ENCODE results near the gene CNTN5. TPM values are rescaled to one million over a fixed set of nuclear protein-coding genes. Genes with fewer than 3 reads are reported as not detected.
"Not testable (repeated sequence)": the region's sequence is repeated elsewhere in the genome, so short reads cannot be mapped to it uniquely, and the experiment has no call there.

The CNTN5 gene
- total and polyA plus RNA-seq, 10 of the 15 experiments (the other 5 are each of a cell fraction or from before 2014, with no cell fraction given) = 0.01 TPM; not detected in 9

DNA sequence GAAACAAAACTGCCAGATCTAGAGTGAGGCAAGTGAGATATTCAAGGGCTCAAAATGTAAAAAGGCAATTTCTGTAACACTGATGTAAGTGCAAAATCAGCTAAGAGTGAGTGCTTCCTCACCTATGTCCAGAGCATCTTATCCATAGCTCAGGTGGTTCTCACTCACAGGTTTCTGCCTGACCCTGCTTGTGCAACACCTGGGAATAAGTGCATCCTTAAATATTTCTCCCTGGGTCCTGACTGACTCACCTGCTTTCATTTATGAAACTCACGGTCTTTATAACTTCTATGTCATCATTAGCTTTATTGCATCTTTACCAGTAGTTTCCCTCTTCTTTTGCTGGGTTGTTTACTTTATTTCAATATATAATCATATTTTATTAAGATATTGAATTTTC lies 260.6 kb downstream of the CNTN5 start (continued):
- TF ChIP-seq, protein P1, sequence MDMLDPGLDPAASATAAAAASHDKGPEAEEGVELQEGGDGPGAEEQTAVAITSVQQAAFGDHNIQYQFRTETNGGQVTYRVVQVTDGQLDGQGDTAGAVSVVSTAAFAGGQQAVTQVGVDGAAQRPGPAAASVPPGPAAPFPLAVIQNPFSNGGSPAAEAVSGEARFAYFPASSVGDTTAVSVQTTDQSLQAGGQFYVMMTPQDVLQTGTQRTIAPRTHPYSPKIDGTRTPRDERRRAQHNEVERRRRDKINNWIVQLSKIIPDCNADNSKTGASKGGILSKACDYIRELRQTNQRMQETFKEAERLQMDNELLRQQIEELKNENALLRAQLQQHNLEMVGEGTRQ (IDR thresholded peaks at IDR 0.05; ENCODE audit: borderline replicate concordance, low read depth, low read length) = no peak

DNA sequence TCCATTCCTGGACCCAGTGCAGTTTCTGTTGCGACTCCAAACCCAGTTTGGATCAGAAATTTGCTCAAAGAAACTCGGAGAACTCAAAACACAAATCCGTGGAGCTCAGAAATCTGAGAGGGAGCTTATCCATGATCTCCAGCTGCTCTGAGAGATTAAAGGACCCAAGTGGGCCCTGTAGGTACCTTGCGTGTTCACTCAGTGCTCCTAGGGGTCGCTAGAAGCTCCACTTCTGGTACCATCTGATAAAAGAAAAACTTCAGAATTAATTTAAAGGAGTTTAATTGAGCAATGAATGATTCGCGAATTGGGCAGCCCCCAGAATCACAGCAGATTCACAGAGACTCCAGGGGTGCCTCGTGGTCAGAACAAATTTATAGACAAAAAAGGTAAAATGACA lies 277.2 kb downstream of the CNTN5 start:
- H4K20me1 ChIP-seq (ENCODE audit: control insufficient read depth, insufficient read depth); in situ Hi-C loops (cut with MboI); H3K4me2 ChIP-seq (ENCODE audit: control insufficient read depth, insufficient read depth); SMC1A ChIA-PET (ENCODE audit: uncharacterized antibody, unreplicated experiment); intact Hi-C loops (cut with micrococcal nuclease; ENCODE audit: unreplicated experiment); FAIRE-seq; H3K79me2 ChIP-seq (ENCODE audit: control insufficient read depth, insufficient read depth, low read length); H3K4me3 ChIP-seq; H3K4me1 ChIP-seq (ENCODE audit: control insufficient read depth, insufficient read depth, low read length); DNase-seq (ENCODE audit: low read depth, low spot score); H3K36me3 ChIP-seq (ENCODE audit: control insufficient read depth in 2 of 2, insufficient read depth in 2 of 2, low read length in 1 of 2); H3K9ac ChIP-seq (ENCODE audit: control insufficient read depth, insufficient read depth, low read length); POLR2A ChIA-PET; H2AFZ ChIP-seq (ENCODE audit: control insufficient read depth, low read depth, low read length); H3K27ac ChIP-seq (ENCODE audit: control insufficient read depth, insufficient read depth); H3K9me3 ChIP-seq (replicated peaks; ENCODE audit: control insufficient read depth, insufficient read depth, low read length); ATAC-seq; BruUV-seq (replicated peaks); CTCF ChIA-PET; H3K27me3 ChIP-seq (replicated peaks in 1 of 2; ENCODE audit: control insufficient read depth in 2 of 2, insufficient read depth in 2 of 2, low read length in 1 of 2): not testable (repeated sequence)
- 31% methylated on average over 8 of the region's 8 CpGs for WGBS (ENCODE audit: insufficient coverage, insufficient replicate concordance, low lambda C conversion rate, missing lambda C conversion rate)
- RAD21 ChIA-PET (ENCODE audit: unreplicated experiment) = interaction anchor here (0.9 kb wide), 1 partner anchor 103 kb away, joined by 3 read pairs; no protein-coding TSS in a partner anchor

DNA sequence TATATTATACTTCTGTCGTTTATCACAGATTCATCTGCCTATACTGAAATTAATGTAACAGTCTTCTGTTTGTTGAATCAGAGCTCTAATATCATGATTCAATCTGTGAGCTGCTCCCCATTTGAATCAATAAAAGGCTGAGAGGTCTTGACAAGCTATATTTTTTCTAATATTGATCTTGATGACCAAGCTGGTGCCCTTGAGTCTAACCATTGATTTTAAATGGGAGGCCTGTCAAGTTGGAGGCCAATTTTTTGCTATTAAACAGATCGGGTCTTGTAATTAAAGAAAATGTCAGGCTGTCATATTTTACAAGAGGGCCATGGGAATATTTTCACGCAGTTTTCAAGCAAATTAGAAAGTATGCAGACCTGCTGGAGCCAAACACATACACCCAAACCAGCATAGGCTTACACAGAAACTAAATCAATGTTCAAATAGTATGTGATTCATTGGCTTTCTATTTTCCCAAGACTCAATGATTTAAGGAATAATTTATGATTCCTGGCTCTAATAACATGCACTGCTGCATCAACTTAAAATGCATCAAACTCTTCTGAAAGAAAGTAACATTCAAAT lies 286.9 kb downstream of the CNTN5 start:
- no peak for FAIRE-seq
- no peak overlapping the region for H3K4me3 ChIP-seq
- no peaks in the 10 kb centered on the region for H4K20me1 ChIP-seq (ENCODE audit: control insufficient read depth, insufficient read depth)
- POLR2A ChIA-PET = no interaction called here
- no peaks in the 10 kb centered on the region for H3K36me3 ChIP-seq (ENCODE audit: control insufficient read depth in 2 of 2, insufficient read depth in 2 of 2, low read length in 1 of 2)
- no peak for DNase-seq (ENCODE audit: low read depth, low spot score)
- CTCF ChIA-PET = interaction anchor here (0.6 kb wide), 1 partner anchor 10 kb away, joined by 4 read pairs; no protein-coding TSS in a partner anchor
- H2AFZ ChIP-seq (ENCODE audit: control insufficient read depth, low read depth, low read length) = no peak overlapping the region
- H3K4me2 ChIP-seq (ENCODE audit: control insufficient read depth, insufficient read depth) = no peak overlapping the region
- no peak for TF ChIP-seq MEF2B (IDR thresholded peaks at IDR 0.05; ENCODE audit: partially characterized antibody, poor library complexity, severe bottlenecking)
- no peak overlapping the region for H3K27ac ChIP-seq (ENCODE audit: control insufficient read depth, insufficient read depth)
- no peak for ATAC-seq
- no peaks in the 10 kb centered on the region for H3K4me1 ChIP-seq (ENCODE audit: control insufficient read depth, insufficient read depth, low read length)
- no peaks in the 10 kb centered on the region for H3K79me2 ChIP-seq (ENCODE audit: control insufficient read depth, insufficient read depth, low read length)
- in situ Hi-C loops (cut with MboI) = no loop called here
- intact Hi-C loops (cut with micrococcal nuclease; ENCODE audit: unreplicated experiment) = no loop called here
- 19% methylated on average over 3 of the region's 3 CpGs for WGBS (ENCODE audit: insufficient coverage, insufficient replicate concordance, low lambda C conversion rate, missing lambda C conversion rate)
- no peaks in the 10 kb centered on the region for H3K27me3 ChIP-seq (replicated peaks in 1 of 2; ENCODE audit: control insufficient read depth in 2 of 2, insufficient read depth in 2 of 2, low read length in 1 of 2)
- no TSS peak for BruUV-seq (replicated peaks)
- H3K9me3 ChIP-seq (replicated peaks; ENCODE audit: control insufficient read depth, insufficient read depth, low read length) = no peaks in the 10 kb centered on the region
- RAD21 ChIA-PET (ENCODE audit: unreplicated experiment) = no interaction called here
- H3K9ac ChIP-seq (ENCODE audit: control insufficient read depth, insufficient read depth, low read length) = no peak overlapping the region
- SMC1A ChIA-PET (ENCODE audit: uncharacterized antibody, unreplicated experiment) = no interaction called here
